GM21381 (cell line): ENCODE results near the gene PRKAB2.
"Not testable (repeated sequence)": the region's sequence is repeated elsewhere in the genome, so short reads cannot be mapped to it uniquely, and the experiment has no call there.

ENCODE experiments used
- ATAC-seq: cut with Tn5 transposase; IDR thresholded peaks from one replicate; pipeline ENCODE4 v1.9.1; 2021; ENCODE audit warnings: mild to moderate bottlenecking, moderate library complexity; ENCODE audit not compliant: unreplicated experiment

The PRKAB2 gene

GRCh38 chr1:147111381-147112130 is 60.7 kb downstream of the PRKAB2 start:
- no peak for ATAC-seq

GRCh38 chr1:147110872-147111271 is 61.4 kb downstream of the PRKAB2 start:
- ATAC-seq: no peak

GRCh38 chr1:147110434-147110833 is 61.8 kb downstream of the PRKAB2 start:
- ATAC-seq: no peak

- no peak for ATAC-seq
Observed at GRCh38 chr1:147109762-147110161, 62.5 kb downstream of the PRKAB2 start.

- peak; percentile 58 for ATAC-seq
Observed at GRCh38 chr1:147109041-147109440, 63.2 kb downstream of the PRKAB2 start.

- not testable (repeated sequence) for ATAC-seq
Observed at GRCh38 chr1:147106407-147106881, 65.8 kb downstream of the PRKAB2 start.

- ATAC-seq: no peak
Observed at GRCh38 chr1:147105909-147106308, 66.4 kb downstream of the PRKAB2 start.
